GM19043 (cell line): ENCODE data around the gene PCCA.
A peak's percentile ranks its signal among the peaks of the same experiment; 100 is the strongest.
"Not testable (repeated sequence)": the region's sequence is repeated elsewhere in the genome, so short reads cannot be mapped to it uniquely, and the experiment has no call there.

ENCODE experiments used
- ATAC-seq: cut with Tn5 transposase; IDR thresholded peaks from one replicate; pipeline ENCODE4 v1.9.1; 2021; ENCODE audit warnings: low read depth; ENCODE audit not compliant: unreplicated experiment

The PCCA gene

GRCh38 chr13:100560498-100561157 lies 471.7 kb downstream of the PCCA start:
- no peak for ATAC-seq

- no peak for ATAC-seq
Measured at GRCh38 chr13:100561158-100561499, 472.2 kb downstream of the PCCA start.

GRCh38 chr13:100561599-100562204 lies 472.8 kb downstream of the PCCA start:
- no peak for ATAC-seq

GRCh38 chr13:100563779-100564178 lies 474.9 kb downstream of the PCCA start:
- no peak for ATAC-seq

- no peak for ATAC-seq
Measured at GRCh38 chr13:100564444-100565223, 475.7 kb downstream of the PCCA start.

GRCh38 chr13:100565286-100565685 lies 476.4 kb downstream of the PCCA start:
- ATAC-seq, result no peak

- ATAC-seq, result no peak
Measured at GRCh38 chr13:100566543-100566942, 477.6 kb downstream of the PCCA start.

GRCh38 chr13:100573121-100573520 lies 484.2 kb downstream of the PCCA start:
- ATAC-seq, result peak; percentile 95

- ATAC-seq, result not testable (repeated sequence)
Measured at GRCh38 chr13:100577239-100577638, 488.3 kb downstream of the PCCA start.
